Measurements from ENCODE around the gene PIK3CA. TPM values are rescaled to one million over a fixed set of nuclear protein-coding genes. Genes with fewer than 3 reads are reported as not detected.
"Not testable (repeated sequence)": the region's sequence is repeated elsewhere in the genome, so short reads cannot be mapped to it uniquely, and the experiment has no call there.

The PIK3CA gene
- 10 to 100 TPM; 18.5 to 19.7 TPM for total RNA-seq

DNA sequence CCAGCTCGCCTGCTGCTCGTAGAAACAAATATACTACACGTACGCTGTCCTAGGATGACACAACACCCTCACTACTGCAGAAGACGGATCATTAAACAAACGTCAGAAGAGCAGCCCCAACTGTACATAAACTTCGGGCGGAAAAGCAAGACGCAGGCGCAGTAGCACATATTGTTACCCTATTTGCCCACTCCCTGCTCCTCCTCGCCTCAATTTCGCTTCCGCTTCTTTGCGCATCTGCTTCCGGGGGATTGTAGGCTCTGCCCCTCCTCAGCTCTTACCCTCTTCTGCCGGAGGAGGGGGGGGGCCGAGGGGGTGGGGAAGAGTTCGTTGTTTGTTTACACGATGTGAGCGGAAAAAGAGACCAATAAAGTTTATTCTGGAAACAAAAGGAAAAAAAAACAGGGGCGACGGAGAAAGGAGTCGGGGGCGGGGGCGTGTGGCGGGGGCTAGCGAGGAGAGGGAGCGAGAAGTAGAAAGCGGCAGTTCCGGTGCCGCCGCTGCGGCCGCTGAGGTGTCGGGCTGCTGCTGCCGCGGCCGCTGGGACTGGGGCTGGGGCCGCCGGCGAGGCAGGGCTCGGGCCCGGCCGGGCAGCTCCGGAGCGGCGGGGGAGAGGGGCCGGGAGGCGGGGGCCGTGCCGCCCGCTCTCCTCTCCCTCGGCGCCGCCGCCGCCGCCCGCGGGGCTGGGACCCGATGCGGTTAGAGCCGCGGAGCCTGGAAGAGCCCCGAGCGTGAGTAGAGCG, at the start of gene PIK3CA:
Gene PIK3CA, plus strand, starts transcription at position 485 of the 743 bp plus-strand sequence. CDS start 50,469 bp downstream, outside the sequence.
- H3K36me3 Mint-ChIP-seq = no peaks in the 10 kb centered on the region
- peak within 1 kb of the TSS; percentile 93 for H3K27ac Mint-ChIP-seq
- no peaks in the 10 kb centered on the region for H3K9me3 Mint-ChIP-seq (ENCODE audit: low read depth)
- peak; percentile 98 for DNase-seq
- CTCF ChIA-PET = interaction anchor here (0.7 to 5.0 kb wide), 14 partner anchors 11 to 414 kb away, joined by 3 to 38 read pairs (median 4); no protein-coding TSS in a partner anchor
- peak; percentile 86 for ATAC-seq
- H3K27me3 Mint-ChIP-seq = peaks cover 24% of the 10 kb centered on the region
- H3K4me3 Mint-ChIP-seq = no peak within 1 kb of the TSS
- H3K4me1 Mint-ChIP-seq = peaks cover 29% of the 10 kb centered on the region

DNA sequence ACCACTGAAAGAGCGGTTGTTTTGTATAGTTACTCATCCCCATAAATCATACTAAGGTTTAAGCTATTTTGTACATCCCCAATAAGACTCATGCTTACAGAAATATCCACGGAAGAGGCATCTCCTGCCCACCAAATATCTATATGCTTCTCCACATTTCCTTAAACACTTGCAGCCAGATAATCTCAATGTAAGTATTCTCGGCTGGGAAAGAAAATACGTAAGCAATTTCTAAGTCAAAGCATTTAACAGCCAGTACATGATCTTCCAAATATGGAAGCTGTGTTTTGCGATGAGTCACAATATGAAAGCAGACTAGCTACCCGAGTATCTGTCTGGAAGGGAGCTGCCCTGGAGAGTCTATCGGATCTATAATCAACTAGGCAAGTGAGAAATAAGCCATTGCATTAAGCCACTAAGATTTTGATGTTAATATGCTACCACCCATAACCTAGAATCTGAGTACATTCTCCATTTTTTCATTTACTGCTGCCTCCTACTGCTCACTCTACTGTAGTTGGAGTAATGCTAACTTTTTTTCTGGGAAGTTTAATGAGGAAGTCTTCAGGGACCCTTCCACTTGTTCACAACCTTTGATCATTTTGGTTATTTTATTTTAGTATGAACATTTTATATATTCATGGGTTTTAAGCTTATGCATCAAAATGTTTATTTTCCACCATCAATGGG, 49.6 kb upstream of the PIK3CA start:
- Mint-ChIP-seq H3K27me3 (peaks cover 16% of the 10 kb centered on the region), H3K36me3 (no peaks in the 10 kb centered on the region), H3K9me3 (ENCODE audit: low read depth) (no peaks in the 10 kb centered on the region), H3K4me3 (no peak overlapping the region), H3K4me1 (no peaks in the 10 kb centered on the region), H3K27ac (no peak overlapping the region)
- ATAC-seq (no peak), DNase-seq (no peak)
- CTCF ChIA-PET = interaction anchor here (1.2 to 1.3 kb wide), 2 partner anchors 29 to 48 kb away, joined by 3 to 4 read pairs; no protein-coding TSS in a partner anchor

DNA sequence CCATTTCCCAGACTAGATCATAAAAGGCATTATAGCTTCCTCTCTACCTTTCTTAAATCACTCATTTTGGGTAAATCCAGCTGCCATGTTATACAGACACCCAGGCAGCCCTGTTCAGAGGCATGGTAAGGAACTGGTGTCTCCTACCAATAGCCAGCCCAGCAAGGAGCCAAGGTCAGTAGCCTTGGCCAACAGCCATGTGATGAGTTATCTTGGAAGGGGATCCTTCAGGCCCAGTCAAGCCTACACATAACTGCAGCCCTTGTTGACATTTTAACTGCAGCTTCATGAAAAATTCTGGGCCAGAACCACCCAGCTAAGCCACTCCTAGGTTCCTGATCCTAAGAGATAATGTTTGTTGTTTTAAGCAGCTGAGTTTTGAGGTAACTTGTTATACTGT, 47.5 kb upstream of the PIK3CA start:
- CTCF ChIA-PET = interaction anchor here (0.5 to 0.8 kb wide), 2 partner anchors 216 to 405 kb away, joined by 3 to 4 read pairs; no protein-coding TSS in a partner anchor
- Mint-ChIP-seq H3K4me3 (no peak overlapping the region), H3K4me1 (peaks cover 4% of the 10 kb centered on the region), H3K36me3 (no peaks in the 10 kb centered on the region), H3K27ac (no peak overlapping the region), H3K9me3 (ENCODE audit: low read depth) (no peaks in the 10 kb centered on the region), H3K27me3 (peaks cover 14% of the 10 kb centered on the region)
- no peak for ATAC-seq
- DNase-seq = no peak

DNA sequence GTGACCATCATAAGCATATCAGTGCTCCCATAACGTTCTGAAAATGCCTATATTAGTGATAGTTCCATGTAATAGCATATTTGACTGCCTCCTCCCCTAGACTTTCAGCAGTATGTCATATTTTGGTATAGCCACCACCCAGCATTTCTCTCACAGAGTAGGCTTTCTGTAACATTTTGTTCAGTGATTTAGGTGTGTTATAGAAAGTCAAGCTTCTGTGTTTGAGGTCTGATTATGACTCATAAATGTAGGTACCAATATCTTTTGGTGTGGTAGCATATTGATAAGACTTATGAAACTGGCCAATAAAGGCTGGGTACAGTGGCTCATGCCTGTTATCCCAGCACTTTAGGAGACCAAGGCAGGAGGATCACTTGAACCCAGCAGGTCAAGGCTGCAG, 42.3 kb upstream of the PIK3CA start:
- peak; percentile 33 for ATAC-seq

DNA sequence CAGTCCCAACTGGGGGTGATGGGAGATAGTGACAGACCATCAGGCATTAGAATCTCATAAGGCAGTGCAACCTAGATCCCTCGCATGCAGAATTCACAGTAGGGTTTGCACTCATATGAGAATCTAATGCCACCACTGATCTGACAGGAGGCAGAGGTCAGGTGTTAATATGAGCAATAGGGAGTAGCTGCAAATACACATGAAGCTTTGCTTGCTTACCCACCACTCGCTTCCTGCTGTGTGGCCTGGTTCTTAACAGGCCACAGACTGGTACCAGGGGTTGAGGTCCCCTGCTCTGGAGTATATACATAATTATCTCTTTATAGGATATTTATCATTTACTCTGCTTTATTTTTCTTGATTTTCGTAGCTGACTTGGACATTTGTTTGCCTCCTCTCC, 40.5 kb upstream of the PIK3CA start:
- no peaks in the 10 kb centered on the region for H3K36me3 Mint-ChIP-seq
- no peak overlapping the region for H3K4me3 Mint-ChIP-seq
- H3K27ac Mint-ChIP-seq = no peak overlapping the region
- CTCF ChIA-PET = interaction anchor here (0.6 to 1.2 kb wide), 4 partner anchors 102 to 231 kb away, joined by 3 to 5 read pairs (median 3); no protein-coding TSS in a partner anchor
- ATAC-seq (no peak), DNase-seq (no peak)
- peaks cover 26% of the 10 kb centered on the region for H3K27me3 Mint-ChIP-seq
- H3K4me1 Mint-ChIP-seq = peaks cover 7% of the 10 kb centered on the region
- peaks cover 4% of the 10 kb centered on the region for H3K9me3 Mint-ChIP-seq (ENCODE audit: low read depth)

More for the DNA sequence above, 42.3 kb upstream of the PIK3CA start:
- H3K4me1 Mint-ChIP-seq = peaks cover 7% of the 10 kb centered on the region
- H3K4me3 Mint-ChIP-seq = no peak overlapping the region
- H3K27ac Mint-ChIP-seq = no peak overlapping the region
- CTCF ChIA-PET = interaction anchor here (0.8 to 1.0 kb wide), 2 partner anchors 201 to 215 kb away, joined by 3 to 5 read pairs; no protein-coding TSS in a partner anchor
- H3K27me3 Mint-ChIP-seq = peaks cover 16% of the 10 kb centered on the region
- no peaks in the 10 kb centered on the region for H3K36me3 Mint-ChIP-seq
- H3K9me3 Mint-ChIP-seq (ENCODE audit: low read depth) = peaks cover 4% of the 10 kb centered on the region
- no peak for DNase-seq

DNA sequence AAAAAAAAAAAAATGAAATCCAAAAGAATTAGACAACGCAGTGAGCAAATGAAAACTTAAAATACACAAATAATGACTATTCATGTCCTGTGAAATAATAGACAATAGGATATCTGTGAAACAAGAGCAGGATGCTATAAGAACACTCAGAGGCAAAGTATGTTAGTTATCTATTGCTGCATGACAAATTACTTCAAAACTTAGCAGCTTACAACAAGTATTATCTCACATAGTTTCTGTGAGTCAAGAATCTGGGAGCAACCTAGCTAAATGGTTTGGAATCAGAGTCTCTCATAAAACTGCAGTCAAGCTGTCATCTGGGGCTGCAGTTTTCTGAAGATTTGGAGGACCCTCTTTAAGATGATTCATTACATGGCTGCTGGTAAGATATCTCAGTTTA, 40.1 kb upstream of the PIK3CA start:
- H3K36me3 Mint-ChIP-seq = no peaks in the 10 kb centered on the region
- CTCF ChIA-PET = interaction anchor here (0.7 to 1.2 kb wide), 3 partner anchors 101 to 207 kb away, joined by 3 to 5 read pairs (median 3); no protein-coding TSS in a partner anchor
- peaks cover 7% of the 10 kb centered on the region for H3K4me1 Mint-ChIP-seq
- ATAC-seq (no peak), DNase-seq (no peak)
- no peak overlapping the region for H3K4me3 Mint-ChIP-seq
- peaks cover 4% of the 10 kb centered on the region for H3K9me3 Mint-ChIP-seq (ENCODE audit: low read depth)
- peaks cover 30% of the 10 kb centered on the region for H3K27me3 Mint-ChIP-seq
- no peak overlapping the region for H3K27ac Mint-ChIP-seq

DNA sequence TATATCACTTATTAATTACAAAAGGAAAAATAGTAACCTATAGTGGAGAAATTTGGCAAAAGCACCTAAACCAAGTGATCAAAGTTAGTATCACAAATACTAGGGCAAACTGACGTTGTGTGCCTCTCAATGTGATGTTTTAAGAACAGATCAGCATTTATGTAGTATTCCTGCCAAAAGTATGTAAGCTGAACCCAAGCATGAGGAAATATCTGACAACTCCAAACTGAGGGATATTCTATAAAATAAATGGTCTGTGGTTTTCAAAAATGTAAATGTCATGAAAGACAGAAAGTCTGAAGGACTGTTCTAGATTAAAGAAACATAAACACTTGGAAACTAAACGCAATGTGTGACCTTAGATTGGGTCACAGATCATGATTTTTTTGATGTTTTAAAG, 34.3 kb upstream of the PIK3CA start:
- DNase-seq (no peak), ATAC-seq (no peak)
- Mint-ChIP-seq H3K4me1 (no peaks in the 10 kb centered on the region), H3K27ac (no peak overlapping the region), H3K36me3 (no peaks in the 10 kb centered on the region), H3K4me3 (no peak overlapping the region), H3K27me3 (peaks cover 50% of the 10 kb centered on the region), H3K9me3 (ENCODE audit: low read depth) (peaks cover 3% of the 10 kb centered on the region)
- CTCF ChIA-PET = no interaction called here

DNA sequence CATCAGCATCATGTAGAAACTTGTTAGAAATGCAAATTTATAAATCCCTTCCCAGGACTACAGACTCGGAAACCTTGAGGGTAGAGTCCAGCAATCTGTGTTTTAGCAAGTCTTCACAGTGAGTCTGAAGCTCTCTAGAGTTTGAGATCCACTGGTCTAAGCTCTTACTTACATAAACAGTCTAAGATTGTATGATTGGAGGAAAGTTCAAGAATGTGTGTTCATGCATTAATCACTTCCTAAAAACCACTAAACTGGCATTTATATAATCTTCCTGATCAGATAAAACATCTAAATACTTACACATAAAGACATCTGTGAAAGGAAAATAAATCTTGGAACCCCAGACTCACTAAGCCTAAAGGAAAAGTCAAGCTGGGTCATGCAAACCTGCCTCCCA, 32.7 kb upstream of the PIK3CA start:
- CTCF ChIA-PET = not testable (repeated sequence)

DNA sequence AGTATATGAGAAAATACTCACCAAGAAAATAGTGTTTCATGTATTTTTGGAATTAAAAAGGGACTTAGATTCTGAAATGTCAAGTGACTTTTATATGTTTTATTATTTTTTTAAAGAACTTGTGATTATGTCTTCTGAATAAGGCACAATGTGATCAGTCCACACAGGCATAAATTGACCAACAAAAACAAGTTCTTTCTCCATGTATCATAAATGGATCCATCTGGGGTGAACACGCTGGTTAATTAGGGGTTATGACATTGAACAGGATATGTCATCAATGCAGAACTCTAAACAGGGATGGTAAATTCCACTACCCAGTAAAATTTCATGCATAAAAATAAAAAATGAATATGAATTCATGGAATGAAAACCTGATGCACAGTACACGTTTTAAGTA, 31.3 kb upstream of the PIK3CA start:
- Mint-ChIP-seq H3K27me3 (peaks cover 42% of the 10 kb centered on the region), H3K9me3 (ENCODE audit: low read depth) (peaks cover 3% of the 10 kb centered on the region), H3K36me3 (peaks cover 4% of the 10 kb centered on the region), H3K4me3 (no peak overlapping the region), H3K27ac (no peak overlapping the region), H3K4me1 (no peaks in the 10 kb centered on the region)
- CTCF ChIA-PET = no interaction called here
- ATAC-seq (no peak), DNase-seq (no peak)

More for the DNA sequence above, 32.7 kb upstream of the PIK3CA start:
- H3K4me1 Mint-ChIP-seq; DNase-seq; H3K36me3 Mint-ChIP-seq; H3K27ac Mint-ChIP-seq; ATAC-seq; H3K9me3 Mint-ChIP-seq (ENCODE audit: low read depth); H3K4me3 Mint-ChIP-seq: not testable (repeated sequence)
- peaks cover 50% of the 10 kb centered on the region for H3K27me3 Mint-ChIP-seq

DNA sequence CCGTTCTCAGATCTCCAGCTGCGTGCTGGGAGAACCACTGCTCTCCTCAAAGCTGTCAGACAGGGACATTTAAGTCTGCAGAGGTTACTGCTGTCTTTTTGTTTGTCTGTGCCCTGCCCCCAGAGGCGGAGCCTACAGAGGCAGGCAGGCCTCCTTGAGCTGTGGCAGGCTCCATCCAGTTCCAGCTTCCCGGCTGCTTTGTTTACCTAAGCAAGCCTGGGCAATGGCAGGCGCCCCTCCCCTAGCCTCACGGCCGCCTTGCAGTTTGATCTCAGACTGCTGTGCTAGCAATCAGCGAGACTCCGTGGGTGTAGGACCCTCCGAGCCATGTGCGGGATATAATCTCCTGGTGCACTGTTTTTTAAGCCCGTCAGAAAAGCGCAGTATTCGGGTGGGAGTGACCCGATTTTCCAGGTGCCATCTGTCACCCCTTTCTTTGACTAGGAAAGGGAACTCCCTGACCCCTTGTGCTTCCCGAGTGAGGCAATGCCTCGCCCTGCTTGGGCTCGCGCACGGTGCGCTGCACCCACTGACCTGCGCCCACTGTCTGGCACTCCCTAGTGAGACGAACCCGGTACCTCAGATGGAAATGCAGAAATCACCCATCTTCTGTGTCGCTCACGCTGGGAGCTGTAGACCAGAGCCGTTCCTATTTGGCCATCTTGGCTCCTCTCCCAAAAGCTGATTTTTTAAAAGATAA, 15.8 kb upstream of the PIK3CA start:
- CTCF ChIA-PET; H3K4me1 Mint-ChIP-seq; H3K36me3 Mint-ChIP-seq; H3K27me3 Mint-ChIP-seq; DNase-seq; H3K4me3 Mint-ChIP-seq; ATAC-seq; H3K9me3 Mint-ChIP-seq (ENCODE audit: low read depth); H3K27ac Mint-ChIP-seq: not testable (repeated sequence)

DNA sequence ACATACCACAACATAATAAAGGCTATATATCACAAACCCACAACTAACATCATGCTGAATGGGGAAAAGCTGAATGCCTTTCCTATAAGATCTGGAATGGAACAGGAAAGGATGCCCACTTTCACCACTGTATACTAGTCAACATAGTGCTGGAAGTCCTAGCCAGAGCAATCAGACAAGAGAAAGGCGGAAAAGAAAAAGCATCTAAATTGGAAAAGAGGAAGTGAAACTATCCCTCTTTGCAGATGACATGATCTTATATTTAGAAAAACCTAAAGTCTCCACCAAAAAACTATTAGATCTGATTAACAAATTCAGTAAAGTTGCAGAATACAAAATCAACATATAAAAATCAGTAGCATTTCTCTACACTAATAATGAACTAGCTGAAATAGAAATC, 14.6 kb upstream of the PIK3CA start:
- H3K9me3 Mint-ChIP-seq (ENCODE audit: low read depth) = peaks cover 2% of the 10 kb centered on the region
- no peak overlapping the region for H3K4me3 Mint-ChIP-seq
- CTCF ChIA-PET = no interaction called here
- no peak for DNase-seq
- H3K27ac Mint-ChIP-seq = no peak overlapping the region
- ATAC-seq = no peak
- peaks cover 2% of the 10 kb centered on the region for H3K4me1 Mint-ChIP-seq
- no peaks in the 10 kb centered on the region for H3K36me3 Mint-ChIP-seq
- H3K27me3 Mint-ChIP-seq = peaks cover 7% of the 10 kb centered on the region

DNA sequence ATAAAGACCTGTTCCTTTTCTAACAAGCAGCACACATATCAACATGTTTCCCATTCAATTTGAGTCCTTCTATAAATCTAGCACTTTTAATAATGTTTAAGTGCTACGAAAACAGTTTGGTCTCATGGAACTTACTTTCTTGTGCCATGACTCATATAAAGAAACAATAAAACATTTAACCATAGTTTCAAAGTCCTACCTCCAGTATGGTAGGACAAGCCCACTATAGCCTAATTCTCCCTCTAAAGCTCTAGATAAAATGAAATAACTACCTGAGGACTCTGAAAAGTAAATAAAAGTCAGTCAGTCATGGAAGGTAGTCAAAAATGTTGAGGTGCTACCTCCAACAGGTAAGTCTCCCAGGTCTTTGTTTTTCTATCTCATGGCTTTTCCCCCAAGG, 12.0 kb upstream of the PIK3CA start:
- H3K4me3 Mint-ChIP-seq = no peak overlapping the region
- ATAC-seq (no peak), DNase-seq (no peak)
- CTCF ChIA-PET = no interaction called here
- peaks cover 28% of the 10 kb centered on the region for H3K27me3 Mint-ChIP-seq
- H3K27ac Mint-ChIP-seq = no peak overlapping the region
- H3K9me3 Mint-ChIP-seq (ENCODE audit: low read depth) = peaks cover 2% of the 10 kb centered on the region
- H3K4me1 Mint-ChIP-seq = peaks cover 2% of the 10 kb centered on the region
- no peaks in the 10 kb centered on the region for H3K36me3 Mint-ChIP-seq

DNA sequence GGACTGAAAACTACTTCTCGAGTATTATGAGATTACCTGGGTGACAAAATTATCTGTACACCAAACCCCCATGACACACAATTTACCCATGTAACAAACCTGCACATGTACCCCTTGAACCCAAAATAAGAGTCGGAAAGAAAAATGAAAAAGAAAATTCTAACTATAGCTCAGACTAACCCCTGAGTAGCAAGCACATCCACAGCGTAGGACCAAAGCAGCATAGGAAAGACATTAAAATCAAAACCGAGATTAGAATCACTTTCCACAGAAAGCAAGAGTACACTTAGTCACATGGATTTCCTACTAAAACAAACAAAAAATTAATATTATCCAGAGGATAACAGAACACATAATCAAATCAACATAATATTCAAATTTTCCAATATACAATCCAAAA, 6.3 kb upstream of the PIK3CA start:
- Mint-ChIP-seq H3K27ac (no peak overlapping the region), H3K4me3 (no peak overlapping the region), H3K9me3 (ENCODE audit: low read depth) (peaks cover 2% of the 10 kb centered on the region), H3K27me3 (peaks cover 61% of the 10 kb centered on the region), H3K36me3 (no peaks in the 10 kb centered on the region), H3K4me1 (peaks cover 6% of the 10 kb centered on the region)
- ATAC-seq (no peak), DNase-seq (no peak)
- CTCF ChIA-PET = no interaction called here

Data from activated CD8-positive, alpha-beta memory T cell treated with anti-CD3 and anti-CD28 coated beads, Interleukin-2, amount 10 ng/mL, durations not matched to agents 7 days and 5 days (primary cell).